K562 (cell line): ENCODE data around the gene ERFL. TPM values are rescaled to one million over a fixed set of nuclear protein-coding genes. Genes with fewer than 3 reads are reported as not detected.
A peak's percentile ranks its signal among the peaks of the same experiment; 100 is the strongest.

Experiments
- ARID2 ChIP-seq: fragments of 450-650 bp; IDR thresholded peaks from 2 replicates; pipeline ENCODE4 v1.6.1; 2017; ENCODE audit warnings: antibody characterized with exemption, mild to moderate bottlenecking
- GATAD2A ChIP-seq: fragments of 450-650 bp; IDR thresholded peaks from 2 replicates; pipeline ENCODE4 v1.6.1; 2017
- HMGN3 ChIP-seq: IDR thresholded peaks from 2 replicates; pipeline ENCODE4 v1.6.1; 2011; ENCODE audit warnings: borderline replicate concordance, low read depth, mild to moderate bottlenecking, mixed read lengths, low read length; ENCODE audit not compliant: insufficient read length; ENCODE audit errors: extremely low read depth
- KLF6 ChIP-seq: fragments of 250-450 bp; sonication (Bioruptor Pico); IDR thresholded peaks from 2 replicates; pipeline ENCODE4 v1.4.0; 2020; ENCODE audit warnings: mild to moderate bottlenecking, moderate library complexity, borderline replicate concordance
- LARP7 ChIP-seq: fragments of 450-650 bp; IDR thresholded peaks from 2 replicates; pipeline ENCODE4 v1.6.1; 2016
- MAX ChIP-seq: sonication (generic); formaldehyde crosslinking; IDR thresholded peaks from 2 replicates; pipeline ENCODE4 v1.9.0; 2022; ENCODE audit warnings: mild to moderate bottlenecking, missing genetic modification reagents
- MYBL2 ChIP-seq, 2 experiments: fragments of 450-650 bp in 1 of 2; sonication (generic) in 1 of 2; formaldehyde crosslinking in 1 of 2; IDR thresholded peaks; 2 replicates each; pipeline versions ENCODE4 v1.6.1 to v1.8.1; 2017 to 2022; ENCODE audit warnings: borderline replicate concordance in 1 of 2, inconsistent platforms in 1 of 2, low read depth in 1 of 2, mild to moderate bottlenecking in 1 of 2, missing genetic modification reagents in 1 of 2, moderate library complexity in 1 of 2
- PCBP2 ChIP-seq: fragments of 200-400 bp; formaldehyde crosslinking; IDR thresholded peaks from 2 replicates; pipeline ENCODE4 v1.6.1; 2018; ENCODE audit warnings: low read length, low read depth, mild to moderate bottlenecking, moderate library complexity; ENCODE audit not compliant: poor library complexity, severe bottlenecking
- PRDM10 ChIP-seq: fragments of 450-650 bp; IDR thresholded peaks from 2 replicates; pipeline ENCODE4 v1.6.1; 2018; ENCODE audit not compliant: partially characterized antibody
- RFX7 ChIP-seq: fragments of 250-450 bp; sonication (Bioruptor Pico); IDR thresholded peaks from 2 replicates; pipeline ENCODE4 v1.5.1; 2021; ENCODE audit warnings: mild to moderate bottlenecking
- ZBTB40 ChIP-seq, 2 experiments: fragments of 450-650 bp in 1 of 2; sonication (generic) in 1 of 2; formaldehyde crosslinking in 1 of 2; IDR thresholded peaks; 2 replicates each; pipeline versions ENCODE4 v1.7.1 to v1.9.0; 2016 to 2022; ENCODE audit warnings: inconsistent platforms in 1 of 2, mild to moderate bottlenecking in 1 of 2, missing genetic modification reagents in 1 of 2
- ZC3H8 ChIP-seq: fragments of 450-650 bp; IDR thresholded peaks from 2 replicates; pipeline ENCODE4 v1.6.1; 2017
- ZKSCAN3 ChIP-seq: fragments of 250-450 bp; sonication (Bioruptor Pico); IDR thresholded peaks from 2 replicates; pipeline ENCODE4 v1.4.0; 2020
- ZNF316 ChIP-seq: fragments of 450-650 bp; IDR thresholded peaks from 2 replicates; pipeline ENCODE4 v1.6.1; 2016
- polyA plus RNA-seq, 8 experiments: library from polyadenylated mRNA; depleted of rRNA in 4 of 8; stranded (reverse) in 5 of 8; unstranded in 3 of 8; fragments of >200 nt; fragmentation: Nextera tagmentation in 2 of 8; fragmentation: Illumina TruSeq in 1 of 8; extraction: Ambion mirVana in 2 of 8; extraction: Trizol in 1 of 8; gene quantifications; 2 replicates each; pipeline versions ENCODE4 v1.2.1 to v1.2.3, GENCODE V29; 2011 to 2014; ENCODE audit warnings: inconsistent platforms in 1 of 8, missing spikeins in 1 of 8
- total RNA-seq, 7 experiments: library from RNA; depleted of rRNA in 6 of 7; stranded (reverse); fragments of >200 nt in 6 of 7; fragmentation: Illumina TruSeq in 2 of 7; extraction: Trizol in 2 of 7; gene quantifications; 2 replicates each; pipeline versions ENCODE4 v1.2.1 to v1.2.3, GENCODE V29; 2011 to 2021; ENCODE audit warnings: low replicate concordance in 1 of 7

Gene ERFL
- total and polyA plus RNA-seq, 9 of the 15 experiments (the other 6 are each of a cell fraction or from before 2014, with no cell fraction given): 0.07 to 0.75 (median 0.32) TPM; not detected in 4

- TF ChIP-seq ZC3H8: 0 out of 2 replicates have a peak, but pooled peaks have one; percentile 51
- TF ChIP-seq ZKSCAN3 (CRISPR knock-in tag): no peak
- TF ChIP-seq PCBP2: no peak
- peak; percentile 95 for TF ChIP-seq PRDM10
- TF ChIP-seq RFX7: no peak
- TF ChIP-seq MYBL2 (IDR thresholded peaks at IDR 0.05; ENCODE audit: low read depth): no peak
- TF ChIP-seq MYBL2 (CRISPR knock-in tag; IDR thresholded peaks at IDR 0.05; ENCODE audit: borderline replicate concordance): no peak
- no peak; the same call in 1 of the 2 replicates for TF ChIP-seq KLF6 (CRISPR knock-in tag)
- peak; percentile 98 for TF ChIP-seq ZBTB40 (IDR thresholded peaks at IDR 0.05)
- TF ChIP-seq ZBTB40 (CRISPR knock-in tag; IDR thresholded peaks at IDR 0.05): no peak
- peak; percentile 10; the same call in 1 of the 2 replicates for TF ChIP-seq ZNF316
- peak; percentile 67 for TF ChIP-seq MAX
- TF ChIP-seq LARP7: no peak
- TF ChIP-seq HMGN3: peak; percentile 75
- TF ChIP-seq GATAD2A: peak; percentile 92; the same call in 1 of the 2 replicates
- no peak for TF ChIP-seq ARID2
Measured at GRCh38 chr19:41859618-41860418, 68.4 kb downstream of the ERFL start, which contains the start of gene RPS19 (continued).
